Keratinocyte (primary cell): ENCODE measurements around the gene GNPTG. TPM values are rescaled to one million over a fixed set of nuclear protein-coding genes. Genes with fewer than 3 reads are reported as not detected.

ENCODE experiments used
- DNase-seq: peaks from one replicate; pipeline ENCODE4 v3.0.0-alpha.2; 2011; ENCODE audit warnings: low read depth, missing footprints, low spot score
- FAIRE-seq: peaks from 2 replicates; lab custom pipeline; 2011; peaks lifted over from hg19 to GRCh38; lab: Jason Lieb, UNC
- H2AFZ ChIP-seq: 2 replicates; pipeline ENCODE4 v1.6.0; 2012; ENCODE audit warnings: low read length, control low read depth, inconsistent platforms; ENCODE audit not compliant: control insufficient read depth
- H3K27ac ChIP-seq: 2 replicates; pipeline ENCODE4 v1.5.1; 2011; ENCODE audit warnings: low read length; ENCODE audit not compliant: control insufficient read depth, insufficient read depth
- H3K27me3 ChIP-seq: 3 replicates; pipeline ENCODE4 v1.6.0; 2011; ENCODE audit warnings: low read length; ENCODE audit not compliant: control insufficient read depth, insufficient read depth; ENCODE audit errors: extremely low read depth
- H3K36me3 ChIP-seq, 2 experiments: 2 replicates in 1 of 2; 3 replicates in 1 of 2; pipeline ENCODE4 v1.5.1; 2011; ENCODE audit warnings: low read length in 2 of 2, mild to moderate bottlenecking in 1 of 2; ENCODE audit not compliant: control insufficient read depth in 2 of 2, insufficient read depth in 2 of 2; ENCODE audit errors: extremely low read depth in 1 of 2
- H3K4me1 ChIP-seq: 3 replicates; pipeline ENCODE4 v1.5.1; 2011; ENCODE audit warnings: low read length; ENCODE audit not compliant: control insufficient read depth, insufficient read depth; ENCODE audit errors: extremely low read depth
- H3K4me2 ChIP-seq: 3 replicates; pipeline ENCODE4 v1.6.0; 2011; ENCODE audit warnings: low read depth, low read length; ENCODE audit not compliant: control insufficient read depth, insufficient read depth; ENCODE audit errors: extremely low read depth
- H3K4me3 ChIP-seq, 3 experiments: fragments of 200-600 bp in 1 of 3; sonication (generic) in 1 of 3; 2 replicates in 2 of 3; 3 replicates in 1 of 3; pipeline ENCODE4 v1.5.1; 2011 to 2016; ENCODE audit warnings: low read length in 3 of 3, mild to moderate bottlenecking in 3 of 3, control low read depth in 2 of 3, inconsistent platforms in 1 of 3, low read depth in 1 of 3, mixed read lengths in 1 of 3, mixed run types in 1 of 3, moderate library complexity in 1 of 3; ENCODE audit not compliant: control insufficient read depth in 2 of 3, insufficient read depth in 2 of 3; ENCODE audit errors: extremely low read depth in 1 of 3
- H3K79me2 ChIP-seq: 2 replicates; pipeline ENCODE4 v1.6.0; 2012; ENCODE audit warnings: low read length; ENCODE audit not compliant: control insufficient read depth, insufficient read depth
- H3K9ac ChIP-seq: 3 replicates; pipeline ENCODE4 v1.6.0; 2011; ENCODE audit warnings: low read length; ENCODE audit not compliant: control insufficient read depth, insufficient read depth; ENCODE audit errors: extremely low read depth
- H3K9me1 ChIP-seq: 3 replicates; pipeline ENCODE4 v1.6.0; 2011; ENCODE audit warnings: low read length; ENCODE audit not compliant: control insufficient read depth, insufficient read depth; ENCODE audit errors: extremely low read depth
- H3K9me3 ChIP-seq: 2 replicates; pipeline ENCODE4 v1.5.1; 2012; ENCODE audit warnings: low read depth, low read length; ENCODE audit not compliant: control insufficient read depth
- H4K20me1 ChIP-seq: 3 replicates; pipeline ENCODE4 v1.6.0; 2011; ENCODE audit warnings: low read length; ENCODE audit not compliant: control insufficient read depth, insufficient read depth; ENCODE audit errors: extremely low read depth
- CTCF ChIP-seq, 3 experiments: IDR thresholded peaks in 1 of 3; conservative IDR thresholded peaks in 1 of 3; optimal IDR thresholded peaks in 1 of 3; 2 replicates in 2 of 3; 3 replicates in 1 of 3; pipeline versions ENCODE3 to v1.5.1; 2011; ENCODE audit warnings: low read length in 3 of 3, mild to moderate bottlenecking in 3 of 3, moderate library complexity in 2 of 3, control low read depth in 1 of 3, inconsistent platforms in 1 of 3; ENCODE audit not compliant: insufficient read depth in 2 of 3; ENCODE audit errors: extremely low read depth in 1 of 3
- EZH2 ChIP-seq: IDR thresholded peaks from one replicate; pipeline ENCODE4 v1.6.1; 2012; ENCODE audit warnings: inconsistent platforms, mild to moderate bottlenecking, low read length, moderate library complexity
- dilution Hi-C: fragments of 300-500 bp; cut with MboI; formaldehyde crosslinking; loops from one replicate; pipeline ENCODE4 v1.7.0; 2020; ENCODE audit warnings: low sequenced_read_pairs; ENCODE audit not compliant: extremely low pct_ligation_motif_present
- polyA plus RNA-seq, 5 experiments: library from polyadenylated mRNA; depleted of rRNA in 3 of 5; stranded (reverse) in 3 of 5; stranded (forward) in 1 of 5; unstranded in 1 of 5; fragments of >200 nt; gene quantifications; 1 replicate in 1 of 5; 2 replicates in 3 of 5; 3 replicates in 1 of 5; pipeline versions ENCODE4 v1.2.1 to v1.2.3, GENCODE V29; 2011 to 2012; ENCODE audit warnings: missing spikeins in 2 of 5, low read depth in 1 of 5, low replicate concordance in 1 of 5

The GNPTG gene
- polyA plus RNA-seq, 1 donor (not counting 4 experiments of a cell fraction or from before 2014, with no cell fraction given) = 30.9 TPM

- Histone ChIP-seq H3K27me3 (no peaks in the 10 kb centered on the region), H2AFZ (no peak overlapping the region), H3K36me3 (peaks cover 45 to 52% of the 10 kb centered on the region in 2 experiments), H3K27ac (no peak overlapping the region), H4K20me1 (peaks cover 3% of the 10 kb centered on the region), H3K9me1 (no peaks in the 10 kb centered on the region), H3K9ac (no peak overlapping the region), H3K79me2 (peaks cover 58% of the 10 kb centered on the region), H3K4me2 (no peak overlapping the region), H3K9me3 (no peaks in the 10 kb centered on the region), H3K4me3 (no peak overlapping the region), H3K4me1 (no peaks in the 10 kb centered on the region)
- FAIRE-seq (no peak), DNase-seq (no peak)
- dilution Hi-C loops = no loop called here
- TF ChIP-seq CTCF (optimal IDR thresholded peaks at IDR 0.05 in 1 of 3, IDR thresholded peaks at IDR 0.05 in 1 of 3, conservative IDR thresholded peaks at IDR 0.05 in 1 of 3; ENCODE audit: extremely low read depth in 1 of 3, insufficient read depth in 2 of 3, low read length in 3 of 3) = no peak
- no peak for TF ChIP-seq EZH2
Observed at GRCh38 chr16:1318268-1318545, 33.5 kb upstream of the GNPTG start.

GRCh38 chr16:1319041-1319440 lies 32.7 kb upstream of the GNPTG start:
- H3K27ac ChIP-seq = no peak overlapping the region
- peaks cover 2% of the 10 kb centered on the region for H4K20me1 ChIP-seq
- no peak for FAIRE-seq
- no peak overlapping the region for H2AFZ ChIP-seq
- H3K9ac ChIP-seq = no peak overlapping the region
- no peaks in the 10 kb centered on the region for H3K9me1 ChIP-seq
- no peak for TF ChIP-seq CTCF (optimal IDR thresholded peaks at IDR 0.05 in 1 of 3, IDR thresholded peaks at IDR 0.05 in 1 of 3, conservative IDR thresholded peaks at IDR 0.05 in 1 of 3; ENCODE audit: extremely low read depth in 1 of 3, insufficient read depth in 2 of 3, low read length in 3 of 3)
- no peak for TF ChIP-seq EZH2
- H3K79me2 ChIP-seq = peaks cover 50% of the 10 kb centered on the region
- DNase-seq = no peak
- peaks cover 47 to 56% of the 10 kb centered on the region in 2 experiments for H3K36me3 ChIP-seq
- no peaks in the 10 kb centered on the region for H3K27me3 ChIP-seq
- no peaks in the 10 kb centered on the region for H3K4me1 ChIP-seq
- H3K4me3 ChIP-seq = no peak overlapping the region
- dilution Hi-C loops = no loop called here
- H3K9me3 ChIP-seq = no peaks in the 10 kb centered on the region
- no peak overlapping the region for H3K4me2 ChIP-seq
